BJ (cell line): ENCODE results near the gene EMX2. TPM values are rescaled to one million over a fixed set of nuclear protein-coding genes. Genes with fewer than 3 reads are reported as not detected.

Experiments used
- CTCF ChIA-PET: fragments of 350-600 bp; formaldehyde crosslinking; extraction: SDS; loops from one replicate; lab custom pipeline; 2021; ENCODE audit warnings: antibody characterized with exemption, inconsistent platforms; lab: Yijun Ruan, JAX
- POLR2A ChIA-PET: fragments of 300-600 bp; sonication (Branson Sonifier 250); formaldehyde crosslinking; extraction: SDS; loops from one replicate; lab custom pipeline; 2021; ENCODE audit warnings: antibody characterized with exemption; lab: Charles Lee
- DNase-seq: peaks from one replicate; pipeline ENCODE4 v3.0.0-alpha.2; 2011; ENCODE audit warnings: low read depth
- H3K27me3 ChIP-seq: 2 replicates; pipeline ENCODE4 v1.6.0; 2011; ENCODE audit warnings: low read length; ENCODE audit not compliant: control insufficient read depth, insufficient read depth
- H3K36me3 ChIP-seq: 2 replicates; pipeline ENCODE4 v1.5.1; 2011; ENCODE audit warnings: low read length; ENCODE audit not compliant: control insufficient read depth, insufficient read depth
- H3K4me3 ChIP-seq: 2 replicates; pipeline ENCODE4 v1.5.1; 2011; ENCODE audit warnings: low read depth, mild to moderate bottlenecking, control low read depth, low read length
- CTCF ChIP-seq: IDR thresholded peaks from 2 replicates; pipeline ENCODE4 v1.5.1; 2011; ENCODE audit warnings: low read depth, mild to moderate bottlenecking, control low read depth, inconsistent platforms, low read length, moderate library complexity; ENCODE audit not compliant: insufficient read depth
- polyA plus RNA-seq: library from polyadenylated mRNA; depleted of rRNA; stranded (reverse); fragments of >200 nt; gene quantifications from 2 replicates; pipeline ENCODE4 v1.2.3, GENCODE V29; 2011

EMX2 gene
- polyA plus RNA-seq, 1 experiment: 0.31 TPM

DNA sequence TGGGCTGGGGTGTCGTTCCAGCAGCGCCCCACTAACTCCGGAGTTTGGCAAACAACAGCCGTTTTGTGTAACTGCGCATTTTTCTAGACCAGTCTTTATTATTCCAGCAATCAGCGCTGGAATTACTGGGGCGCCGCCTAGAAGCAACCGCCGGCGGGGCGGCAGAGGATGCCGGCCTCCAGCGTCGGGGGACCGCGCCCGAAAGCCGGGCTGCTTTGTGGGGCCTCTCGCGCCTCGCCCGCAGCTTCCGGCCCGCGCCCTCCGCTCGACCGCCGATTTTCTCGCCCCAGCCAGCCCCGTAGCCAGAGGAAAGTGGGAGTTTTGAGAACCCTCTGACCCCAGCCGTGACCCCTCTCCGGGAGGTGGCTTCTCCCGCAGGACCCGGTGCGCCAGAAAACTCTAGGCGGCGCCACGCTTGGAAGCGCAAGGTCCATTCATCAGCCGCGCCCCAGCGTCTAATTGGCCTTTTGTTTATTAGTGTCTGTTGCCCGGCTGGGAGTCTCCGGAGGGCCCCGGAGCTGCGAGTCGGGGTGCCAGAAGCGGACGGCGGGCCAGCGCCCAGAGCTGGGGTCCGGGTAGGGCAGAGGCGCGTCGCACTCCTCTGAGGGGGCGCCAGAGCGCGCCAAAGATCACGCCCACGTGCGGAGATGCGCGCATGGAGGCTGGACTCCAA lies 10.7 kb downstream of the EMX2 start:
- H3K36me3 ChIP-seq: no peaks in the 10 kb centered on the region
- no peak overlapping the region; the same call in 1 of the 2 replicates for H3K4me3 ChIP-seq
- ChIA-PET CTCF (interaction anchor here (0.9 kb wide), 1 partner anchor 14 kb away, joined by 3 read pairs; no protein-coding TSS in a partner anchor), POLR2A (no interaction called here)
- no peak for TF ChIP-seq CTCF
- peaks cover 18% of the 10 kb centered on the region for H3K27me3 ChIP-seq
- DNase-seq: no peak

DNA sequence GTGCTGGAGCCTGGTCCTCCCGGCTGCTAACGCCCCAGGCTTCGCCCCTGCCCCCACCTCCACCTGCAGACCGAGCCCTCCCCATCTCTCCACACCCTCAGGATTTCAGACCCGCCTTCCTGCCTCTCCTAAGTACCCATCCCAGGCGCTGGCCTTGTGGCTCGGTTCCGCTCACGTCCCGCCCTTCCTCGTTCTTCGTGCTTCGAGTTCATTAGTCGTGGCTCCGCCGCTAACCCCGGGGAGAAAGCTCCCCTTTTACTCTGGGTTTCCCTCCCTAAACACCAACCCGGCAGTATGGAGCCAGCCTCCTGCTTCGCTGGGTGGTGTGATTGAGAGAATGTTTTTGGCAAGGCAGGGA lies 11.2 kb downstream of the EMX2 start:
- no peak for DNase-seq
- no peak for TF ChIP-seq CTCF
- ChIA-PET CTCF (interaction anchor here (0.9 kb wide), 1 partner anchor 13 kb away, joined by 3 read pairs; no protein-coding TSS in a partner anchor), POLR2A (no interaction called here)
- H3K36me3 ChIP-seq: no peaks in the 10 kb centered on the region
- H3K27me3 ChIP-seq: peaks cover 15% of the 10 kb centered on the region
- no peak overlapping the region for H3K4me3 ChIP-seq

DNA sequence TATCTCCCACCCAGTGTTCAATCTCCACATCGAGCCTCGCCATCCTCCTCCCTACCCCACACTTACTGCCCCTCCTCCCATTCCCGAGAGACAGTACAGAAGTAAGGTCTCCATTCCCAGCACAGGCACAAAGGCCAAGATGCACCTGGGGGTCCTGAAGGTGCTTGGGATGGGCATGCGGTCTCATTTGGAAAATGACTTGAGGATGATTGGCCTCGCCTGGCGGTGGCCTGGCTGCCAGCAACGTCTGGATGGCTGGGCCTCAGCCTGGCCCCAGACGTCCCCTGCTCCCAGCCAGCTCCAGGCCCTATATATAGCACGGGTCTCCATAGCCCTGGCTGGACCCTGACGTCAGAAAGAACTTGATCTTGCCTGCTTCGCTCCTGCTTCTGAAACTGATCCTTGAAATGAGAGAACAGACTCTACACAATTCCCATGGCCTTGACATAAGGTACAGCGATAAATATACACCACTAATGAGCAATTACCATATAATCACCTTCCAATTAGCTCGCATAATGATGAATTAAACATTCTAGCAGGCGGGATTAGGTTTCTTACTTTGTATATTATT lies 11.8 kb downstream of the EMX2 start:
- H3K27me3 ChIP-seq: peaks cover 15% of the 10 kb centered on the region
- no peak for DNase-seq
- CTCF ChIA-PET: no interaction called here

GRCh38 chr10:117555017-117555416 lies 12.5 kb downstream of the EMX2 start:
- Histone ChIP-seq H3K36me3 (no peaks in the 10 kb centered on the region), H3K4me3 (no peak overlapping the region), H3K27me3 (peaks cover 15% of the 10 kb centered on the region)
- POLR2A ChIA-PET: no interaction called here
- TF ChIP-seq CTCF: no peak
- no peak for DNase-seq
- CTCF ChIA-PET: no interaction called here

More for the DNA sequence above, 11.8 kb downstream of the EMX2 start:
- Histone ChIP-seq H3K4me3 (no peak overlapping the region), H3K36me3 (no peaks in the 10 kb centered on the region)
- TF ChIP-seq CTCF: no peak
- POLR2A ChIA-PET: no interaction called here

DNA sequence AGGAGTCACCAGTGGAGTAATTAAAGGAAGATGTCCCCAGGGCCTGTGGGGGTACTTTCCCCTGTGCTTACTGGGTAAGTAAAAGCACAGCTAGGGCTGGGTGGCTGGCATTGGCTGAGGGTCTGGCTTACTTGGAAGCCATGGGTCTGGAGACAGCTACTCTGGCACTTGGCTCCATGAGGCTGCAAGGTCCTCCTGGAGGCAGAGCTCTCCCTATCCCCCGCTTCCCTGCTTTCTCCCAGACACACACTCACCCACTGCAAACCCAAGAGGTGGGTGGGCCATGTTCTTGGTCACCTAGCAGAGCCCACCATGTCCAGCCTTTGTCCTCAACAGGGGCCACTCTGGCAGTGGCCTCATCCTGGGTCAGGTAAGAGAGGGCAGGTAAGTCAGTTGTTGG lies 13.3 kb downstream of the EMX2 start:
- DNase-seq: no peak
- ChIA-PET POLR2A (no interaction called here), CTCF (no interaction called here)
- peaks cover 15% of the 10 kb centered on the region for H3K27me3 ChIP-seq
- H3K4me3 ChIP-seq: no peak overlapping the region
- TF ChIP-seq CTCF: no peak
- H3K36me3 ChIP-seq: no peaks in the 10 kb centered on the region
